Right cardiac atrium (tissue), 5 donors: ENCODE results near the gene MED14. TPM values are rescaled to one million over a fixed set of nuclear protein-coding genes. Genes with fewer than 3 reads are reported as not detected.

Experiments
- ATAC-seq, 2 donors: fragments of 200-7000 bp; cut with Tn5 transposase; one replicate each; pipeline versions ENCODE4 v1.8.0 to v1.9.1; 2020; ENCODE audit warnings: moderate library complexity in 2 of 2, mild to moderate bottlenecking in 1 of 2
- DNase-seq, 3 donors: peaks; one replicate each; pipeline ENCODE4 v3.0.0-alpha.2; 2020
- H3K27ac ChIP-seq: one replicate; pipeline ENCODE4 v1.5.1; 2013; ENCODE audit warnings: mild to moderate bottlenecking, low read length, control low read depth, moderate library complexity
- H3K27me3 ChIP-seq: one replicate; pipeline ENCODE4 v1.6.1; 2013; ENCODE audit not compliant: control insufficient read depth, insufficient read depth
- H3K4me1 ChIP-seq: one replicate; pipeline ENCODE4 v1.6.1; 2013; ENCODE audit warnings: low read length; ENCODE audit not compliant: control insufficient read depth, insufficient read depth
- H3K4me3 ChIP-seq: one replicate; pipeline ENCODE4 v1.5.1; 2013; ENCODE audit warnings: low read length, control low read depth
- H3K9me3 ChIP-seq: one replicate; pipeline ENCODE4 v1.6.1; 2013; ENCODE audit warnings: low read length; ENCODE audit not compliant: control insufficient read depth
- WGBS: extraction: QIAGEN DNeasy Blood & Tissue Kit; methylation state at CpG from one replicate; pipeline ENCODE4 v1.1.7; 2013; 5-methylcytosine and 5-hydroxymethylcytosine counted together
- intact Hi-C, 4 donors: fragments of 100-400 bp; cut with DNase I; formaldehyde crosslinking; loops; one replicate each; pipeline versions ENCODE4 v1.11.0 to v1.14.0; 2022 to 2023
- polyA plus RNA-seq: library from polyadenylated mRNA; stranded (reverse); fragments of 200-250 nt; gene quantifications from one replicate; pipeline ENCODE4 v1.2.3, GENCODE V29; 2013
- total RNA-seq, 4 donors: library from RNA; stranded (reverse); fragmentation: NEBNext Ultra II Directional; extraction: Animal tissue kit (Norgen Biotek cat#: 25700); gene quantifications; one replicate each; pipeline ENCODE4 v1.2.1, GENCODE V29; 2021
- donor health status: healthy with polysubstance abuse.
- donor health status: DM: no; HTN: yes; CAD: no.
- donor health status: DM: no; HTN: no; CAD: no.
- donor health status: DM: no; HTN: yes; CAD: no; lungs with severe emphysema.
- donor health status: DM: yes; HTN: yes; CAD: no.

The MED14 gene
- total and polyA plus RNA-seq, 5 donors = 10.0 to 33.2 (median 25.6) TPM

- H3K27me3 ChIP-seq = no peaks in the 10 kb centered on the region
- WGBS = 86% methylated on average over 4 of the region's 4 CpGs
- ATAC-seq (no peak), DNase-seq (no peak)
- H3K4me3 ChIP-seq = no peak overlapping the region
- intact Hi-C loops = no loop called here
- H3K27ac ChIP-seq = no peak overlapping the region
- H3K9me3 ChIP-seq = no peaks in the 10 kb centered on the region
- no peaks in the 10 kb centered on the region for H3K4me1 ChIP-seq
Observed at GRCh38 chrX:40632199-40632598, 103.1 kb downstream of the MED14 start.

GRCh38 chrX:40628506-40628905 is 106.8 kb downstream of the MED14 start:
- ATAC-seq (no peak), DNase-seq (no peak)
- peaks cover 1% of the 10 kb centered on the region for H3K4me1 ChIP-seq
- intact Hi-C loops = no loop called here
- H3K27me3 ChIP-seq = no peaks in the 10 kb centered on the region
- no peaks in the 10 kb centered on the region for H3K9me3 ChIP-seq
- no peak overlapping the region for H3K4me3 ChIP-seq
- 94% methylated on average over 5 of the region's 5 CpGs for WGBS
- H3K27ac ChIP-seq = no peak overlapping the region

GRCh38 chrX:40625294-40625693 is 110.0 kb downstream of the MED14 start:
- H3K27ac ChIP-seq = no peak overlapping the region
- H3K4me3 ChIP-seq = no peak overlapping the region
- WGBS = 47% methylated on average over 4 of the region's 4 CpGs
- DNase-seq (no peak), ATAC-seq (no peak)
- no peaks in the 10 kb centered on the region for H3K9me3 ChIP-seq
- no peaks in the 10 kb centered on the region for H3K27me3 ChIP-seq
- peaks cover 1% of the 10 kb centered on the region for H3K4me1 ChIP-seq
- intact Hi-C loops = no loop called here

GRCh38 chrX:40623665-40624064 is 111.7 kb downstream of the MED14 start:
- DNase-seq (no peak), ATAC-seq (no peak)
- 90% methylated on average over 32 of the region's 32 CpGs for WGBS
- no peak overlapping the region for H3K4me3 ChIP-seq
- no peaks in the 10 kb centered on the region for H3K9me3 ChIP-seq
- H3K27ac ChIP-seq = no peak overlapping the region
- intact Hi-C loops = no loop called here
- peaks cover 1% of the 10 kb centered on the region for H3K4me1 ChIP-seq
- no peaks in the 10 kb centered on the region for H3K27me3 ChIP-seq

- Histone ChIP-seq H3K9me3 (no peaks in the 10 kb centered on the region), H3K27me3 (no peaks in the 10 kb centered on the region), H3K4me1 (peaks cover 1% of the 10 kb centered on the region), H3K27ac (no peak within 1 kb of the TSS), H3K4me3 (no peak within 1 kb of the TSS)
- ATAC-seq (no peak), DNase-seq (no peak)
- intact Hi-C loops = no loop called here
- WGBS = 94% methylated on average over 38 of the region's 38 CpGs
Observed at GRCh38 chrX:40623139-40623536, 112.2 kb downstream of the MED14 start, which contains the start of gene MPC1L. MPC1L (plus strand) TSS chrX:40623428; CDS start chrX:40623566, 138 bp downstream.

GRCh38 chrX:40622479-40623138 is 112.7 kb downstream of the MED14 start:
- intact Hi-C loops = no loop called here
- Histone ChIP-seq H3K27me3 (no peaks in the 10 kb centered on the region), H3K4me3 (no peak overlapping the region), H3K9me3 (no peaks in the 10 kb centered on the region), H3K27ac (no peak overlapping the region), H3K4me1 (peaks cover 1% of the 10 kb centered on the region)
- DNase-seq (no peak), ATAC-seq (no peak)
- 81% methylated on average over 18 of the region's 18 CpGs for WGBS

GRCh38 chrX:40617566-40617965 is 117.8 kb downstream of the MED14 start:
- ATAC-seq = no peak
- no peak for DNase-seq
- intact Hi-C loops = no loop called here
- WGBS = 88% methylated on average over 7 of the region's 7 CpGs
- no peaks in the 10 kb centered on the region for H3K9me3 ChIP-seq
- H3K4me1 ChIP-seq = no peaks in the 10 kb centered on the region
- no peaks in the 10 kb centered on the region for H3K27me3 ChIP-seq
- H3K4me3 ChIP-seq = no peak overlapping the region
- H3K27ac ChIP-seq = no peak overlapping the region

GRCh38 chrX:40615976-40616375 is 119.4 kb downstream of the MED14 start:
- 79% methylated on average over 9 of the region's 9 CpGs for WGBS
- Histone ChIP-seq H3K4me1 (no peaks in the 10 kb centered on the region), H3K27ac (no peak overlapping the region), H3K27me3 (no peaks in the 10 kb centered on the region), H3K4me3 (no peak overlapping the region), H3K9me3 (no peaks in the 10 kb centered on the region)
- DNase-seq (no peak), ATAC-seq (no peak)
- intact Hi-C loops = no loop called here

- 63% methylated on average over 4 of the region's 4 CpGs for WGBS
- Histone ChIP-seq H3K27me3 (no peaks in the 10 kb centered on the region), H3K27ac (no peak overlapping the region), H3K9me3 (no peaks in the 10 kb centered on the region), H3K4me3 (no peak overlapping the region), H3K4me1 (no peaks in the 10 kb centered on the region)
- ATAC-seq (no peak), DNase-seq (no peak)
- intact Hi-C loops = loop anchor here in 1 of 4 donors (2.0 kb wide), 1 partner anchor 14 kb away; no protein-coding TSS in a partner anchor
Observed at GRCh38 chrX:40612511-40612910, 122.8 kb downstream of the MED14 start.

- WGBS = 73% methylated on average over 3 of the region's 3 CpGs
- intact Hi-C loops = no loop called here
- H3K4me3 ChIP-seq = no peak overlapping the region
- H3K27me3 ChIP-seq = no peaks in the 10 kb centered on the region
- H3K4me1 ChIP-seq = no peaks in the 10 kb centered on the region
- DNase-seq (no peak), ATAC-seq (no peak)
- H3K27ac ChIP-seq = no peak overlapping the region
- no peaks in the 10 kb centered on the region for H3K9me3 ChIP-seq
Observed at GRCh38 chrX:40607381-40607780, 128.0 kb downstream of the MED14 start.

GRCh38 chrX:40603446-40603845 is 131.9 kb downstream of the MED14 start:
- WGBS = 94% methylated on average over 6 of the region's 6 CpGs
- intact Hi-C loops = no loop called here
- no peaks in the 10 kb centered on the region for H3K27me3 ChIP-seq
- no peak overlapping the region for H3K4me3 ChIP-seq
- ATAC-seq (no peak), DNase-seq (no peak)
- no peaks in the 10 kb centered on the region for H3K4me1 ChIP-seq
- no peaks in the 10 kb centered on the region for H3K9me3 ChIP-seq
- no peak overlapping the region for H3K27ac ChIP-seq
